Measurements from ENCODE around the gene PDF.
A peak's percentile ranks its signal among the peaks of the same experiment; 100 is the strongest.

Gene PDF

DNA sequence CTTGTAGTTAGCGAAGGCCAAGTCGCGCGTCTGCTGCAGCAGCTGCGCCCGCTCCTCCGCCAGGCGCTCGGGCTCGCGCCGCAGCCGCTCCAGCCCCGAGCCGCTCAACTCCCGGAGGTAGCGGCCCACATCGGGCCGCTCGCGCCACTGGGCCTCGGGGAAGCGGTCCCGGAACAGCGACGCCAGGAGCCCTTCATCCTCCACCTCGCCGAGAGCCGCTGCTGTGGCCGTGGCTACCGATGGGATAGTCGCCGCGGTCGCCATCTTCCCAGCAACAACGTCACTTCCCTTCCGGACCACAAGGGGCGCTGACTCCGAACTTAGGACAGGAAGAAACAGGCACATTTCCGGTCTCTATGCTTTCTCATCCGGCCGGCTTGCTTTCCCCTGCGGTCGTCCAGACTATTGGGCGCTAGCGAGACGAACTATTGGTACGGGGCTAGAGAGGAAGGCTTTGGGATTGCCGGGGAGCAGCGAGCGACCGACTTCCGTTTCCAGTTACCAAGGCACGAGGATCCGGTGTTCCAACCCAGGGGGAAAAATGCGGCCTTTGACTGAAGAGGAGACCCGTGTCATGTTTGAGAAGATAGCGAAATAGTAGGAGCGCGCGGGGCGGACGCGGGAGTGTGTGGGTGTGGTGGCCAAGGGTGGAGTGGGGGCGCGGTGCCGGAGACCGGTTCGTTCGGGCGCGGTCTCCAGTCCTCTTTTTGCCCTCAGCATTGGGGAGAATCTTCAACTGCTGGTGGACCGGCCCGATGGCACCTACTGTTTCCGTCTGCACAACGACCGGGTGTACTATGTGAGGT, 9.1 kb upstream of the PDF start, which contains the start of the genes COG8 and NIP7:
Gene COG8, minus strand, starts transcription at position 276 of the 806 bp plus-strand sequence. Its CDS starts 12 bp downstream, at position 264.
Gene NIP7, plus strand, starts transcription at position 484 of the 806 bp plus-strand sequence. Its CDS starts 58 bp downstream, at position 542.
- peak; percentile 30 to 97 (median 91) for DNase-seq

DNA sequence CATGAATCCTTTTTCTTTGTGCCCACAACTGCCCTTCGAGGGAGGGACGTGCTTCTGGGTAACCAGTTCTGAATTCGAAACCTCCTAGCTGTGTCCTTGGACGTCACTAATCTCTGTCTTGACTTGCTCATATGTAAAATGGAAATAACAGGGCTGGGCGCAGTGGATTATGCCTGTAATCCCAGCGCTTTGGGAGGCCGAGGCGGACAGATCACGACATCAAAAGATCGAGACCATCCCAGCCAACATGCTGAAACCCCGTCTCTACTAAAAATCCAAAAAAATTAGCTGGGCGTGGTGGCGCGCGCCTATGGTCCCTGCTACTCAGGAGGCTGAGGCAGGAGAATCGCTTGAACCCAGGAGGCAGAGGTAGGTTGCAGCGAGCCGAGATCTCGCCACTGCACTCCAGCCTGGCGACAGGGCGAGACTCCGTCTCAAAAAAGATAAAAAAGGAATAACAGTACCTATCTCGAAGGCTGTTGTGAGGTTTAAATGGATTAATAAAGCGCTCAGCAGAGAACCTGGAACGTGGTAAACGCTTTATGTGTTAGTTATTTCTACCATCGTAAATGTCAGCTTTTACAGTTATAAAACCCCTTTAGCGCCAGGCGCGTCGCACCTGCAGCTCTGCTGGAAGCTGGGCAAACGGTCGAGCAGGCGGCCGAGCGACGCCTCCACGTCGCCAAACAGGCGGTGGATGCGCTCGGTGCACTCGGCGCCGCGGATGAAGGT, 8.3 kb upstream of the PDF start:
- peak in 3 of 51 donors; percentile 53 to 67 (median 53) for DNase-seq

DNA sequence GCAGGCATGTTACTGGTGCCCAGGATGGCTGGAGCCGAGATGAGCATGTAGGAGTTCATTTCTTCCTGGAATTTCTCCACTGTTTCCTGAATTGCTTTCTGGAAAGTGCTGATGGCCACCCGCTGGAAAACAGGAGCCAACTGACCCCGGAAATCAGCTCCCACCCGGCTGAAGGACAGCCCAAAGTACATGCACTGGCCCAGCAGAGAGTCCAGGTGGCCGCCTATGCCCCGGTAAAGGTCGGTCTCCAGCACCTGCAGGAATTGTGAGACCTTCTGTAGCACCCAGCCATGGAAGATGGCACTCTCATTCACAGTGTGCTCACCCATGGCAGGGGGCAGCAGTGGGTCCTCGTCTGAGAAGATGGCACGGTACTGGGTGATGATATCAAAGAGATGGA, 4.3 kb upstream of the PDF start:
- no peak for DNase-seq

DNA sequence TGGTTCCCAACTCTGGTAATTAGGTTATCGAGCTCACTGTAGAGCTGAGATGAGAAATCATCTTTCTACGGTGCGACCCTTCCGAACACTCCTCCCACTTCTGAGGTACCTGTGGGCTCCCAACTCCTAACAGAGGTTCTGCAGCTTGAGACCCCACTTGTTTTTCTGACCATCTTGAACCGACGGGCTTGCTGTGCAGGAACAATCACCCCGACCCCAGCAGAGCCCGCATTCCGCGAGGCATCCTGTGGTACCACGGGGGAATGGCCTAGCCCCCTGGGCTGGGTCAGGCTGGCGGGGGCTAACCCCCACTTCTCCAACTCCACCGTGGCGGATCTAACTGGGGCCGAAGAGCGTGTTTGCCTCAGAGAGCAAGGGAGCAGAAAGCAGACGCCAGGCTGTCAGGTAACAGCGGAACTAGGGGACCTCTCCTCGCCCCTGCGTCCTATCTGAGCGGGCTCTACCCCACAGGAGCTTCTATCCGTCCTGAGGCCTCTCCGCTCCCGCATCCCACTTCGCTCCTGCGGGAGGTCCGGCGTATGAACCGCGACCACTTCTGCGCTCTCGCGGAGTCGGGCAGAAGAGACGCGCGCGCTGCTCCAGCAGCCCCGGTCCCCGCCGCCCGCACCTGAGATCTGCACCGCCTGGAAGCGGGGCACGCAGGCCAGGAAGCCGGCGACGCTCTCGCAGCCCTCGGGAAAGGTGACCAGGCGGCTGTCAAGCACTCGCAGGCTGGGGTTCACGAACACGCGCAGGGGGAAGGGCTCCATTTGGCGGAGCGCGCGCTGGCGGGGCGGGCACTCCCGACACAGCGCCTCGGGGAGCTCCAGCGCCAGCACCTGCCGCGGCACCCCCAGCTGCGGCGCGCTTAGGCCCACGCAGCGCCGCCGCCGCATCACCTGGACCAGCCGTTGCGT, 761 bp downstream of the PDF start:
- DNase-seq: peak in 10 of 51 donors; percentile 25 to 62 (median 48)

- peak in 1 of 51 donors; percentile 22 for DNase-seq
Observed at GRCh38 chr16:69328854-69329316, 1.5 kb downstream of the PDF start.

GRCh38 chr16:69327585-69328310, 2.6 kb downstream of the PDF start:
- DNase-seq: no peak

DNA sequence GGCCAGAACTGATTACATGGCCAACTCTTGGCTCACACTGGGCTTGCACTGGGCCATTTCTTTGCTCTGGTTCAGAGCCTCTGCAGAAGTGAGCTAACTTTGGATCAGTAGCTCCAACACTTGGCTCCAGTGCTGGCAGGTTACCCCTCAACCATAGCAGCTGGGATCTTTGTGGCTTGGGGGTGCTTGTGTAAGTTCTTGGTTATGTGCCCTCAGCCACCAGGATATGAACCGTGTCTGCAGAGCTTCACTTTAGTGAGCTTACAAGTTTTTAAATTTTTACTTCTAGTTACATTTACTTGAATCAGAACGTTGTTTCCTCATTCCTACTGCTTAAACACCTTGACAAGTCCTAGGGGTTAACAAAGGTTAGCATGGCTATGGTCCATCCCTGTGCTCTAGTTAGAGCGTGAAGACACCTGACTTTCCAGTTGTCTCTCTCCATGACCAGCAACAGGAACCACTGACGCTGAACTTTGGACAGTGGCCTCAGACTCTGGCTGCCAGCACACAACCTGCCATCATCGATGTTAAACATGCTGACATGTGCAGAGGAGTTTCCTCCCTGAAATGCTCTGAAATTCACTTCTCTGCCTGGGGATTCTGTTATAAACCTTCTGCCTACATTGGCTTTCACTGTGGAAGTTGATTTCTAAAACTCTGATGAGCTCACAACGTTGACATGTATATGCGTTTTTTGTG, 4.1 kb downstream of the PDF start:
- DNase-seq: no peak

GRCh38 chr16:69325784-69326171, 4.6 kb downstream of the PDF start:
- no peak for DNase-seq

DNA sequence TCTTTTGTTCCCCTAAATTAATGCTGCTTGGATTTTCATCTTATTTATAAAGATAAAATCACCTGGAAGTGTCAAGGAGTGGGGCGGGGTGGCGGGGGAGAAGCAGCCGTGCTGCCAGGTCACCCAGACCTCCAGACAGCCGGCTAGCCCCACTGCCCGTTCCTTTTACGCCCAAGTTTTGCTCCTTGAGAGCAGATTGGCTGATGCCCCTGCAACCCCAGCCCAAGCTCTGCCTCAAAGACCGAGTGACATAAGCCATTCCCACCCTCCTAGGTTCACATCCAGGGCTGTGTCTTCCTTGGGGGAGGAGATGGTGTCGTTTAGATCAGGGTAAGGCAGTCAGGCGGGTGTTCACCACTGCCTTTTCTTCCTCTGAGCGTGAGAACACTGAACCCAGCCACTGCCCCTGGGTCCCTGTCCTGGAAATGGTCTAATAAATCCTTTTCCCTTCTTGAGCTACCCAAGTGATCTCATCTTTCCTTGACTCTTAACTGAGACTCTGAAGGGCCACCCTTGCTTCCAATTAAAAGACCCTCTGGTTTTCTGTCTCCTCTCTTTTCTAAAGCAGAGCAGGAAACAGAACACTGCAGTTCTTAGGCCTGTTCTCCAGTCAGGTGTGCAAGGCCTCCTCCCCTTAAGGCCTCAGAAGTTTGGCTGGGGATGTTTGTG, 5.7 kb downstream of the PDF start:
- DNase-seq: no peak

GRCh38 chr16:69324013-69324531, 6.3 kb downstream of the PDF start:
- DNase-seq: peak in 24 of 51 donors; percentile 4 to 59 (median 26)

- no peak for DNase-seq
Observed at GRCh38 chr16:69323415-69323814, 7.0 kb downstream of the PDF start.

DNA sequence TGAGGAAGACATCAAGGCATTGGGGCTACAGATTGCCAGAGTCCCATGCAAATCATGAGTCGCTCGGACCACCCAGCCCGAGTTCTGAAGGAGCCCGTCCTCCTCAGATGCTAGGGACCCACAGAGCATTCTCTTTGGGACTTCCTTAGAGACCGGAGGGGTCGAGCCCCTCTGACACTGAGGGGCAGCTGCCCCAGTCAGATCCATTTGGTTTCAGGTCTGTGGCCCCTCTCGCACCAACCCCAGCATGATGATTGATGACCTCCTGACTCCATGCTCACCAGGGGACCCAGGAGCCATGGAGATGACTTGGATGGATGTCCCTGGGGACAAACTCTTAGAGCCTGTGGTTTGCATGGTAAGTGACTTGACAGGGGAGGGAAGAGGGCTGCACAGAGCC, 8.0 kb downstream of the PDF start:
- no peak for DNase-seq

DNA sequence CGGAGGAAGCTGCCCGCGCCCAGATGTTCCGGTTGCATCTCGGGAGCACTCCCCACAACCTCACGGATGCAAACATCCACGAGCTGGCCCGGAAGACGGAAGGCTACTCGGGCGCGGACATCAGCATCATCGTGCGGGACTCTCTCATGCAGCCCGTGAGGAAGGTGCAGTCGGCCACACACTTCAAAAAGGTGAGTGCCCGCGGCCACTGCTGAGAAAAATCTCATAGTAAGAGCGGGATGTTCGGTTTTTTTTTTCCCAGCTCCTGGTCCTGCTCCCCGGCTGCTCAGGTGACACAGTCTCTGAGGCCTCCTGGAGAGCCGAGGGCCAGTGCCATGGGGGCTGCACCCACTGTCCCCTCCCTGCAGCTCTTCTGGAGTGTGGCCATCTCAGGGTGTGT, 9.3 kb downstream of the PDF start:
- DNase-seq: no peak

DNA sequence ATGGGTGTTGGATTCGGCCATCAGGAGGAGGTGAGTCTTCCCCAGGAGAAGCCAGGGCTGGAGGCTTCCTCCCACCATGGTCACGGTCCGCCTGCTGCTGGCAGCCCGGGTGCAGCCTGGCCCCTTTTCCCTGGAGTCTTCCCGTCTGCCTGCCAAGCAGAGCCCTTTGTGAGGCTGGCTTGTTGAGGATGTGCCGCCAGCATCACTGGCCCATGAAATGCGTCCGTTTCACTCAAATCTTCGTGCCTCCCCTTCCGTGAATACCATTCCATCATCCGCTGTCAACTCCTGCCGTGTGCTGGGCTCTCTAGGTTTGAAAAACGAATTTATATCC, 9.7 kb downstream of the PDF start:
- no peak for DNase-seq

DNA sequence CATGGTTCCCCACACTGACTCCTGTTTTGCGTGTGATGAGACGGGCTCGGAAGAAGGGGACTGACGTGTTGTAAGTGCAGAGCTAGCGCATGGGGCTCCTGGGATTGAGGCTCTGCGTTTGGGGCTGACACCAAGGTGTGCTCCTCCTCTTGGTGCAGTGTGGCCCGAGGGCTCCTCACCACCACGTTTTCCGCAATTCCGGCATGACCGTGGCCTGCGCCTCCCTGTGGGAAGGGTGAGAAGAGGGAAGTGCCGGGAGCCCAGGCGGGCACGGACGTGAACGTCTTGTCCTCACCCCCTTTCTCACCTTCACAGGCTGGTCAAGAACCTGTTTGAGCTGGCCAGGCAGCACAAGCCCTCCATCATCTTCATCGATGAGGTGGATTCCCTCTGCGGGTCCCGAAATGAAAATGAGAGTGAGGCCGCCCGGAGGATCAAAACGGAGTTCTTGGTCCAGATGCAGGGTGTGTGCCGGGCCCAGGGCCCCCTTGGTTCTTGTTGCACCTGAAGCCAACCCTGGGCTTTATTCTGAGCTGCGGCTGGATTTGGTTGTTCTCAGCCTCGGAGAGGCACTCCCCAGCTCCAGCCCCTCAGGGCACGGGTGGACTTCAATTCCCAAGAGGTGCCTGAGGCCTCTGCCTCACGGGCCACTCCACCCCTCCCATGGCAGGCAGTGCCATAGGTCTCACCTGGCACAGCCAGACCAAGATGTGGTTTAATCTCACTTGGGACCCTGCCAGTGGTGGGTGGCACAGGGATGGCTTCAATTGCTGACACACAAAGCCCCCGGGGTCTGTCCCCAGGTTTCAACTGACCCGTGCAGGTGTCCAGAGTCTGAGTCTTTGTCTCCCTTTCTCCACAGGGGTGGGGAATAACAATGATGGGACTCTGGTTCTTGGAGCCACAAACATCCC, 10.3 kb downstream of the PDF start:
- no peak for DNase-seq

- DNase-seq: no peak
Observed at GRCh38 chr16:69319381-69319780, 11.0 kb downstream of the PDF start.

- no peak for DNase-seq
Observed at GRCh38 chr16:69318911-69319289, 11.5 kb downstream of the PDF start.

GRCh38 chr16:69318177-69318910, 12.0 kb downstream of the PDF start:
- no peak for DNase-seq

All from hypothalamus (tissue), 51 donors.